NCI-H82 treated with DMSO at 0.1 percent for 48 hours (cell line): ENCODE data around the gene SLC38A11.

ENCODE experiments used
- DNase-seq: peaks from one replicate; lab custom pipeline; 2025; ENCODE audit not compliant: unreplicated experiment; lab: John Stamatoyannopoulos, UW

The SLC38A11 gene

DNA sequence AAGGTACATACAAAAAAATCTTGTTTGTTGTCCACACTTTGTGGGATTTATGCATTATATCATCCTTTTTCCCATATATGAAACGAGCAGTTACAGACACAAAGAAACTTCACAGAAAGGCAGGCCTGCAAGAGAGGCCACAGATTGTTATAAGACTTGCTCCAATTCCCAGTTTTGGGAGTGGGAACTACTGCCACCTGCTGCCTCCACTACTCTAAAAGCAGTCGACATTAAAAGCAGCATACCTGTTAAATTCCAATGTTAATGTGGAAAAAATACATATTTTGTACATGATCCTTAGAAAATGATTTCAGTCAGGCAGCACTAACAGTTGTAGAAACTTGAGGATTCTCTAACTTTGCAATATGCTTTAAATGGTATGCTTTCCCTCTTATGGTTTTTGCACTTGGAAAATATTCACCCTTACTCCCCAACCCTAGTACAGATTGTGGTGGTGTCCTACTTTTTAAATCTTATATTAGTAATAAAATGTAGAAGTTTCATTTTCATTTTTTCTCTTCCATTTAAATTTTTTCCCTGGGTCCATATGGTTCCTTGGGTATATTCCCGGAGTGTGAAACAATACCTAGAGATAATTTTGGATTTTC, 37.9 kb downstream of the SLC38A11 start:
- peak; percentile 67 for DNase-seq

DNA sequence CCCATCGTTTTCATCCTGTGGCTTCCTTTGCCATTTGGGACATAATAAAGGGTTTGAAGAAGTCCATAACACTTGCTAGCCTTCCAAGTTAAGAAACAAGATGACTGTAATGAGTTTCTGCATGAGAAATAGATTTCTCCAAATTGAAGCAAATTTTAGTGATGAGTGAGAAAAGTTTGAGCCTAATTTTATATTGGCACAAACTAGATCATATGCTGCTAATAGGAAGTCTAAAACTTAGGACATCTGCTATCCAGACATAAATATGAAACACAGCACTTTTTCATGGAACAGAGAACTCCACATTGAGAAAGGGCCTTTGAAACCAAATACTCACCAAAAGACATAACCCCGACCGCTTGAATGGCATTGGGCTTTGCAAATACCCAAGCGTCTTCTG, 39.8 kb downstream of the SLC38A11 start:
- no peak for DNase-seq

DNA sequence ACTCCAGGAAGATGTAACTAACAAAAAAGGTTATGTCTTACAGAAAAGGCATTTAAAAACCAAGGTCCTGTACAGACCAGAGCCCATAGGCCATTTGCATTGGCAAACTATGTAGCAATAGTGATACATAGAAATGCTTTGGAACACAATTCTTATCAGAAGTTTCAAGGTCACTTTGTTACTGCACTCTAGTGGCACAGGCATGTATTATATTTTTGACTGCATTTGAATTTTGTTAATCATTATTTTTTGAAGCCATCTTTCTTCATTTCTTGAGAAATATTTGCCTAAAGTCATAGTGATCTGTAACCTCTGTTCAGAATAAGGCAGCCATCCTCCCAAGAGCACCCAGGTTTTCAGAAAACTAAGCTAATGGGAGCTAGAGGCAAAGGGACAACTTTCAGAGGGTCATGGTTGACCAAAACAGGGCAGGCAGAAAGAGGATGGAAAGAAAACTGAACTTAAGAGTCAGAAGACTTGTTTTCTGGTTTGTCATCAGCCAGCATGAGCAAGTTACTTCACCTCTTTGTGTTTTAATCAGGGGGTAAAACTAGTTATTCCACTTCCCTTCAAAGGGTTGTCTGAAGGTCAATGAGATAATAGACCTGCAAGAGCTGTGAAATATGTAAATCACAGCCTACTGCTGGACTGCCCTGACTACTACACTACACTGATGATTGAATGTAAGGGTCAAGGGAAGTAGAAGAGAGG, 41.5 kb downstream of the SLC38A11 start:
- DNase-seq: no peak

DNA sequence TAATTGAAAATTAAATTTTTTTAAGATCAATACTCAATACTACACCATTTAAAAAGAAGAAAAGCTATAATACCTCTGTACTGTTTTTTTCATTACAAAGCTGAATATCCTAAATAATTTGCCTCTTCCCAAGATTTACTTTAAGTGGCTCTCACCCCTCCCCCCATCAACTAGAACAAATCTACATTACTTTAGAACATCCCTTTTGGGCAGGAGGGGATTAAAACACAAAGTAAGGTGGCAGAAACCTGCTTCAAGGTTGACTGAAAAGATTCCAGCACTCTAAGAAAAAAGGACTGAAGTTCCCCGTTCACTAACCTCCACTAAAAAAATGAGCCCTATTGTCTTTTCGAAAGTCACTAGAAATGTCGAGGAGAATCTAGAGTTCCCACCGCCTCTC, 42.3 kb downstream of the SLC38A11 start:
- DNase-seq: no peak

DNA sequence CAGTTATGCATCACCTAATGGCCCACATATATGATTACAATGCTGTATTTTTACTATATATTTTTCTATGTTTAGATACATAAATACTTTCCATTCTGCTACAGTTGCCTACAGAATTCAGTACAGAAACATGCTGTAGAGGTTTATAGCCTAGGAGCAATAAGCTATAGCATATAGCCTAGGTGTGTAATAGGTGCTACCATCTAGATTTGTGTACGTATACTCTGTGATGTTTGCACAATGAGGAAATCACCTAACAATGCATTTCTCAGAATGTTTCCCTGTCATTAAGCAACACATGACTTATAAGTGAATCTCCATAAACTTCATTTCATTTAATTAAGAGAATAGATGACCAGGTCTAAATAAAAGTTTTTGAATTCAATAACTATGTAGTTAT, 43.5 kb downstream of the SLC38A11 start:
- no peak for DNase-seq

DNA sequence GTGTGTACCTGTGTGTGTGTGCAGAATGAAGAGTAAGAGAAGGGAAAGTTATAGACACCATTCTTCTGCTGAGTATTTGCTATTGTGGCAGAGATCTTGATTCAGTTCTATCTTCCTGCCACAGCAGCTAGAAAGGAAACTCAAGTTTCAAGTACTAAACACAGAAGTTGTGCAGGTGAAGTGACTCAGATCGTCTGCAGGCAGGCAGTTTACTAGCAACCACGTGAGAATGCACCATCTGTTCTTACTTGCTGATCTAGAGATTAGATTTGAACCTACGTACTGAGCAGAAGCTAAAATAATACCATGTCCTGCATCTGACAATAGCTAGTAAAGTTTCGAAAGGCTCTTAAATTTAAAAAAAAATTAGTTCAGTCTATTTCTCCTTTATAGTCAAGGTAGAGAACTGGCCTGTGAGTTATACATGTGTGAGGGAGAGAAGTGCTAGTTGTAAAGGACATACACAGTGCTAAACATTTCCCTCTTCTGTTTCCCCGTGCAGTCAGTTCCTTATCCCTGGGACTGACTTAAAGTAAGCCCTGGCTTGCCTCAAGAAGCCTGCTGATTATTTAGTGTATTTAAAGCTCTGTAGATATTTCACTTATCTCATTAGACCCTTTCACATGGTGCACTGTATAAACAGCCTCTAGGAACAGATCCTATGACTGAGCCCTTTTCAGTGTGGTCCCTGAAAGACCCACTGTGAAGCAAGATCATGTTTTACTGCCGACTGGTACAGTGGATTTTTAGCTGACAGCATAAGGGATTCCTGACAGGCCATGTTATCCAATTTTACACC, 45.0 kb downstream of the SLC38A11 start:
- peak; percentile 99 for DNase-seq

DNA sequence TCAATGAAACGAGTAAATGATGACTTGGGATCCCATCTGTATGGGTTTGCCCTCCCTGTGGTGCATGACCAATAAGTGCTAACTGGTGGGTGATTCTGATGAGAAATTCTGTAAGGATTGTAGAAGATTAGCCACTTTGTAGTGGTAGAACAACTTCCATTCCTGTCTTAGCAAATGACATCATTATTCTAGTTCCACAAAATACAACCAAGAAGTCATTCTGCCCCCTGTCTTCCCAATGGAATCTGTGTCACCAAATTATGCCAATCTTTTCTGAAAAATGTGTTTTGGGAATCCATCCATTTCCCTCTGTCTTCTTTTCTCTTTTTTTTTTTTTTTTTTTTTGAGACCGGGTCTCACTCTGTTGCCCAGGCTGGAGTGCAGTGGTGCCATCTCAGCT, 48.4 kb downstream of the SLC38A11 start:
- no peak for DNase-seq

DNA sequence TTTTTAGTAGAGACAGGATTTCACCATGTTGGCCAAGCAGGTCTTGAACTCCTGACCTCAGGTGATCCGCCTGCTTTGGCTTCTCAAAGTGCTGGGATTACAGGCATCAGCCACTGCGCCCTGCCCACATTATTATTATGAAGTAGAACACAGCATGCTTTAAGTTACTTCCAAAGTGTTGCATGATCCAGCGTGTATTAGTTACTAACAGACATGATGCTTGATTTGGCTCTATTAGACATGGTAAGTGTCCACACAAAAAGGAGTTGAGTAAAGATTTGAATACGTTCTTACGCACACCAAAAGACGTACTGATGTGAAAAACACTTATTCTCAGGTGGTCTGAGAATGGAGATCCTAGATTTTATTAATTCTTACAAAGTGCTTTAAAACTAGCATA, 50.0 kb downstream of the SLC38A11 start:
- DNase-seq: no peak

DNA sequence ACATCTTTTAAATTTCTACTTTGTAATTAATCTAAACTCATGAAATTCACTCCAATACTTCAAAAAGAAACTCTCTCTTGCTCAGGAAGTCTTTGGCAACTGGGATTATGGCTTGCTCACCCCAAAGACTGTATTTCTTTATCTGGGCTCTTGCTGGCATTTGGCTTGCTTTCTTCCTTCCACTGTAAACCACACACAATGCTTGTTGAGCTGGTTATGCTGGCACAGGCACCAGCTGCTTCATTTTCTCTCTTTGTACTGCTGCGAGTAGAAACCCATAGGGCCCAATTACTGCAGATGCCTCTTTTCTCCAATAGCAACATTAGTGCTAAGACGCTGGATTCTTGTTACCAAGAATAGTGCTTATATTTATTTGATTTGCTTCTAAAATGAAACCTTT, 51.4 kb downstream of the SLC38A11 start:
- DNase-seq: peak; percentile 18

DNA sequence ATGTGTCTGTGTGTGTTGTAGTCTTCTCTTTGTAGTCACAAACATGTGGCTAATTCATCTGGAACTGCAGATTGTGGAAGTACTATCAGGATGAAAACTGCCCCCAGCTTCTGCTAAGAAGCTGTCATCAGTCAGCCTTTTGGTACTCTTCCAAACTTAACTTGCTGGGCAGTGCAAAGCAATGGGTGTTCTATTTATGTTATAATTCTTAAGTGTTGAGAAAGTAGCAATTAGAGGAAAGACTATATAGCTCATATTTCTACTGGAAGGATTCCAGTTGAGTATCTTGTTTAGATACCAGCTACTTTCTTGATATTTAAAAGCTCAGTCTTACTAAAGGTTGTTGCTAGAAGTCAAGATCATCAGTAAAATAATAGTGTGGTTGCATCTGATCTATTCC, 52.1 kb downstream of the SLC38A11 start:
- DNase-seq: peak; percentile 41

DNA sequence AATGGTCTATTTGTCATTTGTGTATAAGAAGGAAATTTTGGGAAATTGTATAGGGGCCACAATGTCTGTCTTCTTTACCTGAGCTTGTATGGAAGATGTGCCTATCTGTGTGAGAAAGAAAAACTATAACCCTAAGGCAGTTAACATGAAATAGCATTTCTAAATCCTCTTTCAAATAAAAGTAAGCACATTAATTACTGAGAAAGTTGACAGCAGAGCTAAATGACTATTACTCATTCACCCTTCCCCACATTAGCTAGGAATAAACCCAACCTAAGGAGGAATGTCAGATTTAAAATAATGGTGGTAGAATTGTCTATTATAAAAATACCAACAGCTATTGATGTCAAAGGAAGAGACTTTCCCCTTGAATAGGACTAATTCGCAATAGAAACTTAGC, 56.2 kb downstream of the SLC38A11 start:
- DNase-seq: no peak

DNA sequence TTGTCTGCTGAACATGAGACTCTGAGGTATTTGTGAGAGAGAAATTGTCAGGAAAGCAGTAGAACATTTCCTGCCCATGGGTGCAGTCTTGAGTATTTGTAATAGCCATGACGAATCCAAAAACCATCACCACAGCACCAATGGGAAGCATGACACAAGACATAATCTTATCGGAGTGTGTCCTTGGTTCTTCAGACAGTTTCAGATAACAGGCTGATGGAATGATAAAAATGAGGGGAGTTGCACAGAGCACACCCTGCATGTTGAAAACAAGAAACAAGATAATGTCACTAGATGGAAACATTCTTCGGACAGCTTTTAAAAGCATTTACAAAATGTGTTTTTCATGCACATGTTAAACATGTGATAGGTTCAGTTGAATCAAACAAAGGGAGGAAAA, 56.9 kb downstream of the SLC38A11 start:
- no peak for DNase-seq

DNA sequence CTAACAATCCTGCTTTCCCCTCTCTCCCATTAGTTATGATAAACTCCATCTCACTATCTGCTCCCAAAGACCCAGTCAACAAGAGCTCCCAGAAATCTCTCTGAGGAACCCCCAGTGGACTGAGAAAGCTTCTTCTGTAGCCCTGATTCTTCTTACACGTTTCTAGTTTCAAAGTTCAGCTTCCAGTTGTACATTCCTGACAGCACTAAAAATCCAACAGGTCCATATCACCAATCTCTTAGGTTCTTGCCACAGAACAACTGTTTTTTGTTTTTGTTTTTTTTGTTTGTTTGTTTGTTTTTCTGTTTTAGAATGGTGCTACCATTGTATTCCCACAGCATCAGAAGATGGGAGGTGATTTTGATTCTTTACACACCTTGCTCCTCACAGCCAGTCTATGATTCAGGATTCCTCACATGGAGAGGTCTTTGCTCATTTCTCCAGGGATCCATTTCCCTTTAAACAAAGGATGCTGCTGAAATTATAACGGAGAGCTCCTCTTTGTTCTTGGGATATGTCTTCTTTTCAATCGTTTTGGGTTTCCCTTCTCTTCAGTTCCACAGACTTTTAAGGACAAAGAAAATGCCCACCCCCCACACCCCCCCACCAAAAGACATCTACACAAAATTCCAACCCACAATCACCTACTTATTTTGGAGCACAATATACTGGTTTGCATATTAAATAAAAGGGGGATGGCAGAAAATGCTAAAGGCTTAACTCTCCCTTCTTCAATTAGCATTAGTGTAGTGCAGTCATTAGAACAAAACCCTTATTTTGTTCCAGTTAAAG, 57.7 kb downstream of the SLC38A11 start:
- DNase-seq: no peak

DNA sequence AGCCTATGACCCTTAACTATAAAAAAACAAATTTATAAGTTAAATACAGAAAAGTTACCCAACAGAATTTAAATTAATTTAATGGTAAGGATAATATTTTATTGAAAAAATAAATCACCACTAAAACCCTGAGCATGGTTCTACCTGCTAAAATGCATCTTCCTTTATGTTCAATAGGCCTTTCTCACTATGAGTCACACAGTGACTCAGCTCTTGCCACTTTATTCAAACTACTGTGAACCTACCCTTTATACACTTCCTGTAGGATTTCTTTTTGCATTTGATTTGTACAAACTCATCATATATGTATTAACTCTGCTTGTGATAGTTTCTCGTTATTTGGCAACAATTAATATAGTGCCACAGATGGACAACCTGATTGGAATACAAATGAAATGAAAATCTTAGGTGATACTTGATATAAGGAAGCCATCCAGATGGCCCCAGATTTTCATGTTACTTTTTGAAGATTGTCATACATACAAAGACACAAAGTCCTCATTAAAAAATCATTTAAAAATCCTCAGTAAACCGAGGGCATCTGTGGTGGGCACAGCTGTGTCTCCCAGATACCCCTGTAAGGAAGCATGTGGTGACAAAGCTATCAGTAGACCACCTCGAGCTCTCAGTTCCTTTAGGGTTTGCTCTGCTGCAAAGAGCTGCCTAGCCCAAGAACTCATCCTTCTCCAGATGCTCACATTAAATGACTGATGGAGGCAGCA, 58.5 kb downstream of the SLC38A11 start:
- no peak for DNase-seq

DNA sequence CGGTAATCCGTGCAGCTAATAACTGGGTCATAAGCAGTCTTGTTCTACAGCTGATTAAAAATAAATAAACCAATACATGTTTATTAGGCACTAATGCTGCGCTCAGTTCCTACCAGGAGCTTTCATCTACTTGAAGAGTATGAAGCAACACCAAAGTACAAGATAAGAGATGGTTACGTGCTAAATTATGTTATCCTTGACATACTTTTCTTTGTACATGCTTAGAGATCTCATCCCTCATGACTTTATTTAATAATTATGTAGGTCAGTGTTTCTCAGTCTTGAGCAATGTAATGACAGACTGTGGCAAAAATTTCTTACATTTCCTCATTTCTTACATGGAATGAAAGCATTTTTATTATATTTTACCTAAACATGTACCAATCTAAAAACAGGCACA, 59.1 kb downstream of the SLC38A11 start:
- no peak for DNase-seq

DNA sequence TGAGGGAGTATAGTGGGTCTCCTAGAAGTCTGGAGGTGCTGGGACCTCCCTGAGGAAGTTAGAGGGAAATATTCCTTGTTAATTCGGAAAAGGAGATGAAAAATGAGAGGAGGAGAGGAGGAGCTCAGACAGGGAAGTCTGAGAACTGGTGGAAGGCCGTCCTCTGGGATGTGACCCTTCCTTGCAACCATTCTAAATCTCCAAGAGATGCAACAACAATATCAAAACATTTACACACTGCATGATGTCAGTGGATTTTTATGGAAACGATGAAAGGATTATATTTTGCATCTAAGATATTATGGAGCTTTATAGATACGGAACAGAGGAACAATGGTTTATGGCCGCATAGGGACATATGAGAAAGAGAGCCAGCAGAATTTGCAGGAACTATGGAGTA, 63.9 kb downstream of the SLC38A11 start:
- DNase-seq: no peak

DNA sequence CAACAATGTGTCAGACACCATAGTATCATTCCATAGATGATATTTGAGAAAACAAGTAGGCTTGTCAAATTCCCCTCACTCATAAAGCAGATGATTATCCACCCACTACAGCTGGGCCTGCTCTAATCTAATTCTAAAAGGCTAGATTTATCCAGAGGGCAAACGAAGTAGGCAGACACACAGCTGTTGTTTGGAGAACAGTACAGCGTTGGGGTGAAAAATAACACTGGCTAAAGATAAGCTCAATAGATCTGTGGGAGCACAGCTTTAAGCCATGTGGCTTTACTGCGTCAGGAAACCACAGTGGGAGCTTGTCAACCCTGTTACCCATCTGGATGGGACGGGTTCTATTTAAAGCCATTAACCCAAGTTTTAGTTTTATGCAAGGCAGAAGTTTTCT, 64.8 kb downstream of the SLC38A11 start:
- DNase-seq: peak; percentile 98

DNA sequence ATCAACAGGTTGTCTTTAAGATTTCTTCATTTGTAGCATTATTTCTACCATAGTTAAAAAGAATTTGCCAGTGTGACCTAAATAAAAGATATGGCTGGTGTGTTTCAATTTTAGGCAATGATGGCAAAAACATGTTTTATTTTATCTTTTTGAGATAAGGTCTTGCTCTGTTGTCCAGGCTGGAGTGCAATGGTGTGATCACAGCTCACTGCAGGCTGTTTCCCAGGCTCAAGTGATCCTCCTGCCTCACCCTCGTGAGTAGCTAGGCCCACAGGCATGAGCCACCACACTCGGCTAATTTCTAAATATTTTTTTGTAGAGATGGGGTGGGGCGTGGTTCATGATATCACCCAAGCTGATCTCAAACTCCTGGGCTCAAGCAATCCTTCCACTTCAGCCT, 66.7 kb downstream of the SLC38A11 start:
- DNase-seq: no peak

DNA sequence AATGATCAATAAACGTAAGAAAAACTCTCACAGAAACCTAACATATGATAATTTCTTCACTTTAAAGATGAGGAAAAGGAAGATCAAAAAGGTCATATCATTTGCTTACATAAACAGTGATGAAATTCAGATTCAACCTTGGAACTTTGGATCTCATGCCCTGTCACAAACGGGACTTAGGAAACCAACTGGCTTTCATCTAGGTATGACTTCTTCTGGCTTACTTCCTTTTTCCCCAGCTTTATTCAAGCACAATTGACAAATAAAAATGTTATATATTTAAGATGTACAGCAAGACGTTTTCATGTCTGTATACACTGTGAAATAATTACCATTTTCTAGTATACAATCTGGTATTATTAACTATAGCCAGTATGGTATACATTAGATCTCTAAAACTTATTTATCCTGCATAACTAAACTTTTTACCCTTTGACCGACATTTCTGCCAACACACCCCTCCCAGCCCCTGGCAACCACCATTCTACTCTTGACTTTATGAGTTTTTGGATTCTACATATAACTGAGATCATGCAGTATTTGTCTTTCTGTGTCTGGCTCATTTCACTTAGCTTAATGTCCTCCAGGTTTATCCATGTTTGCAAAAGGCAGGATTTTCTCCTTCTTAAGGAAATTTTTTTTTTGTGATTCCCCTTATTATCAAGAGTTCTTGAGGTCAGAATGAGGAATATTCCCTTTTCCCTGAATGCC, 67.7 kb downstream of the SLC38A11 start:
- DNase-seq: no peak

DNA sequence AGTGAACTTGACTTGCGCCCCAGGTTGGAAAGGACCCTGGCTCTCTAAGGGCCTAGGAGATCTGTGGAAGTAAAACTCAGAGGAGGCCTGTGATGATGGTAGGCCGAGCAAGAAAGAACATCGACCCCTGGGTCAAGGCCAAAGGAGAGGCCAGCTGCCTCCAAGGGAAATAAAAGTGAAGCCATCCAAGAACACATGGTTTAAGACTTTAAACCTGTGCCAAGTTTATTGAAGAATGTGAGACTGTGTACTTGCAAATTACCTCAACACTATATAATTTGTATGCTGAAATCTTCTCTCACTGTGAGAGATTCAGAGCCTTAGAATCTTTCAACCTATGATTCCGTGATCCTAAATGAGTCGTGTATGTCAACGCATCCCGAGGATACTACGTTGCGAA, 73.0 kb downstream of the SLC38A11 start:
- no peak for DNase-seq
